HepG2 (cell line): ENCODE results near the gene ARHGEF12. TPM values are rescaled to one million over a fixed set of nuclear protein-coding genes. Genes with fewer than 3 reads are reported as not detected.

Source experiments
- ATAC-seq: fragments of 200-7000 bp; cut with Tn5 transposase; 3 replicates; pipeline ENCODE4 v1.9.1; 2020; ENCODE audit warnings: mild to moderate bottlenecking, moderate library complexity
- BruUV-seq: library from RNA; stranded (reverse); fragments of 400-500 nt; replicated peaks from 2 replicates; lab custom pipeline; 2021; lab: Mats Ljungman, UMichigan
- CTCF ChIA-PET: fragments of 300-600 bp; formaldehyde crosslinking; extraction: SDS; loops from one replicate; lab custom pipeline; 2021; ENCODE audit warnings: low total read pairs, inconsistent platforms, low intra/inter-chr PET ratio; lab: Yijun Ruan, JAX
- POLR2A ChIA-PET: fragments of 350-600 bp; sonication (Branson Sonifier 250); formaldehyde crosslinking; loops from one replicate; lab custom pipeline; 2020; ENCODE audit warnings: antibody characterized with exemption, inconsistent platforms; lab: Yijun Ruan, JAX
- DNase-seq: peaks from one replicate; pipeline ENCODE4 v3.0.0-alpha.2; 2015; ENCODE audit warnings: low spot score
- FAIRE-seq: peaks from 3 replicates; lab custom pipeline; 2011; peaks lifted over from hg19 to GRCh38; lab: Jason Lieb, UNC
- H2AFZ ChIP-seq: one replicate; pipeline ENCODE4 v1.6.1; 2011; ENCODE audit warnings: low read length, inconsistent platforms
- H3K27ac ChIP-seq: fragments of 300-600 bp; 3 replicates; pipeline ENCODE4 v1.8.0; 2011; ENCODE audit warnings: mixed run types, mild to moderate bottlenecking, mixed read lengths, low read length, inconsistent platforms; ENCODE audit not compliant: insufficient read depth; ENCODE audit errors: extremely low read length
- H3K27me3 ChIP-seq, 2 experiments: fragments of 200-600 bp in 1 of 2; 2 replicates in 1 of 2; 3 replicates in 1 of 2; pipeline versions ENCODE4 v1.6.0 to v1.8.0; 2011; ENCODE audit warnings: low read length in 2 of 2, mild to moderate bottlenecking in 2 of 2, moderate library complexity in 2 of 2, inconsistent platforms in 1 of 2; ENCODE audit not compliant: insufficient read depth in 2 of 2, control insufficient read depth in 1 of 2
- H3K36me3 ChIP-seq, 2 experiments: fragments of 200-600 bp in 1 of 2; replicated peaks in 1 of 2; 2 replicates in 1 of 2; 3 replicates in 1 of 2; pipeline versions ENCODE4 v1.5.1 to v1.8.0; 2011; ENCODE audit warnings: low read length in 2 of 2, inconsistent platforms in 1 of 2; ENCODE audit not compliant: insufficient read depth in 2 of 2, control insufficient read depth in 1 of 2
- H3K4me1 ChIP-seq: 2 replicates; pipeline ENCODE4 v1.5.1; 2012; ENCODE audit warnings: low read length, inconsistent platforms; ENCODE audit not compliant: insufficient read depth
- H3K4me2 ChIP-seq: 2 replicates; pipeline ENCODE4 v1.6.0; 2011; ENCODE audit warnings: low read depth, low read length, inconsistent platforms
- H3K4me3 ChIP-seq, 3 experiments: fragments of 200-600 bp in 1 of 3; sonication (generic), shearing (Covaris generic) in 1 of 3; replicated peaks in 1 of 3; 2 replicates each; pipeline ENCODE4 v1.5.1; 2011 to 2016; ENCODE audit warnings: low read length in 3 of 3, inconsistent platforms in 2 of 3, low read depth in 2 of 3, mild to moderate bottlenecking in 2 of 3, control low read depth in 1 of 3, mixed read lengths in 1 of 3; ENCODE audit not compliant: insufficient read depth in 1 of 3
- H3K79me2 ChIP-seq: one replicate; pipeline ENCODE4 v1.6.1; 2011; ENCODE audit warnings: low read length, inconsistent platforms; ENCODE audit not compliant: insufficient read depth
- H3K9ac ChIP-seq: 2 replicates; pipeline ENCODE4 v1.6.0; 2011; ENCODE audit warnings: mild to moderate bottlenecking, low read depth, low read length, inconsistent platforms; ENCODE audit not compliant: insufficient read depth
- H3K9me3 ChIP-seq: 2 replicates; pipeline ENCODE4 v1.5.1; 2012; ENCODE audit warnings: mild to moderate bottlenecking, low read length
- H4K20me1 ChIP-seq: 2 replicates; pipeline ENCODE4 v1.6.0; 2011; ENCODE audit warnings: inconsistent platforms, mild to moderate bottlenecking, low read length, moderate library complexity; ENCODE audit not compliant: insufficient read depth
- ATF4 ChIP-seq, 2 experiments: fragments of 450-650 bp in 1 of 2; sonication (generic) in 1 of 2; formaldehyde crosslinking; IDR thresholded peaks; 2 replicates each; pipeline versions ENCODE4 v1.5.0 to v1.8.0; 2020 to 2022; ENCODE audit warnings: mild to moderate bottlenecking in 1 of 2, missing genetic modification reagents in 1 of 2
- BORCS8-MEF2B ChIP-seq: sonication (generic); formaldehyde crosslinking; IDR thresholded peaks from 2 replicates; pipeline ENCODE4 v1.8.0; 2022; ENCODE audit warnings: mild to moderate bottlenecking, missing genetic modification reagents
- CEBPB ChIP-seq: IDR thresholded peaks from 2 replicates; pipeline ENCODE4 v1.6.1; 2011; ENCODE audit warnings: low read depth, low read length, improper control_type of control experiment, borderline replicate concordance
- CHD4 ChIP-seq: fragments of 200-600 bp; sonication (generic); IDR thresholded peaks from 2 replicates; pipeline ENCODE4 v1.7.0; 2017; ENCODE audit warnings: mild to moderate bottlenecking, low read length, borderline replicate concordance
- DZIP1 ChIP-seq: sonication (generic); formaldehyde crosslinking; IDR thresholded peaks from 2 replicates; pipeline ENCODE4 v1.5.0; 2020; ENCODE audit warnings: mild to moderate bottlenecking, missing genetic modification reagents
- EP300 ChIP-seq, 3 experiments: sonication (generic) in 1 of 3; formaldehyde crosslinking in 1 of 3; IDR thresholded peaks; 2 replicates each; pipeline versions ENCODE4 v1.5.1 to v1.6.1; 2011 to 2020; ENCODE audit warnings: low read depth in 2 of 3, low read length in 2 of 3, borderline replicate concordance in 1 of 3, improper control_type of control experiment in 1 of 3, mild to moderate bottlenecking in 1 of 3, missing genetic modification reagents in 1 of 3, moderate library complexity in 1 of 3
- MNT ChIP-seq: fragments of 450-650 bp; IDR thresholded peaks from 2 replicates; pipeline ENCODE4 v1.6.1; 2016
- PATZ1 ChIP-seq: sonication (generic); formaldehyde crosslinking; IDR thresholded peaks from 2 replicates; pipeline ENCODE4 v1.4.0; 2020; ENCODE audit warnings: missing genetic modification reagents
- PITX1 ChIP-seq: sonication (generic); formaldehyde crosslinking; IDR thresholded peaks from 2 replicates; pipeline ENCODE4 v1.5.1; 2020; ENCODE audit warnings: mild to moderate bottlenecking, missing genetic modification reagents
- RARA ChIP-seq: IDR thresholded peaks from 2 replicates; pipeline ENCODE4 v1.6.1; 2016; ENCODE audit warnings: missing genetic modification reagents, missing compliant biosample characterization
- TIGD3 ChIP-seq: sonication (generic); formaldehyde crosslinking; IDR thresholded peaks from 2 replicates; pipeline ENCODE4 v1.5.1; 2020; ENCODE audit warnings: mild to moderate bottlenecking, missing genetic modification reagents, borderline replicate concordance
- ZBTB26 ChIP-seq: IDR thresholded peaks from 2 replicates; pipeline ENCODE4 v1.6.1; 2016; ENCODE audit warnings: missing compliant biosample characterization, missing genetic modification reagents, borderline replicate concordance
- ZNF563 ChIP-seq: sonication (generic); formaldehyde crosslinking; IDR thresholded peaks from 2 replicates; pipeline ENCODE4 v1.8.0; 2022; ENCODE audit warnings: mild to moderate bottlenecking, moderate library complexity, missing genetic modification reagents
- WGBS: methylation state at CpG from one replicate; pipeline ENCODE4 v1.1.6; 2017; ENCODE audit warnings: low lambda C conversion rate; 5-methylcytosine and 5-hydroxymethylcytosine counted together
- in situ Hi-C: cut with HindIII; loops from 2 replicates; pipeline ENCODE4 v1.10.0; 2017; ENCODE audit warnings: low pct_unique_long_range_greater_than_20kb; ENCODE audit not compliant: extremely low pct_ligation_motif_present
- intact Hi-C: fragments of 100-400 bp; cut with micrococcal nuclease; formaldehyde crosslinking; loops from one replicate; pipeline ENCODE4 v1.10.0; 2022; ENCODE audit not compliant: unreplicated experiment
- polyA plus RNA-seq, 8 experiments: library from polyadenylated mRNA; depleted of rRNA in 3 of 8; stranded (reverse) in 7 of 8; unstranded in 1 of 8; fragments of >200 nt; fragmentation: Illumina TruSeq in 4 of 8; extraction: Trizol in 4 of 8; gene quantifications; 2 replicates each; pipeline versions ENCODE4 v1.2.1 to v1.2.3, GENCODE V29; 2011 to 2016; ENCODE audit warnings: low read depth in 4 of 8, missing spikeins in 1 of 8, mixed read lengths in 1 of 8; ENCODE audit not compliant: insufficient read depth in 1 of 8
- total RNA-seq, 5 experiments: library from RNA; depleted of rRNA; stranded (reverse); fragments of >200 nt; fragmentation: Illumina TruSeq; extraction: Trizol; gene quantifications; 2 replicates each; pipeline ENCODE4 v1.2.3, GENCODE V29; 2016; ENCODE audit warnings: low read depth in 1 of 5

ARHGEF12 gene
- total and polyA plus RNA-seq, 2 of the 13 experiments (the other 11 are each of a cell fraction or from before 2014, with no cell fraction given): 17.9 to 54.4 TPM

- Histone ChIP-seq H3K27ac (peak overlapping the region; percentile 42), H2AFZ (no peak overlapping the region), H3K27me3 (peaks cover 0 to 16% of the 10 kb centered on the region in 2 experiments; a peak in 3 of 5 replicates), H3K4me1 (peaks cover 28% of the 10 kb centered on the region), H3K4me3 (peak overlapping the region in 2 of 3 experiments; percentile 14 to 44; a peak in 2 of 6 replicates), H3K9ac (no peak overlapping the region), H3K9me3 (no peaks in the 10 kb centered on the region), H3K36me3 (no peaks in the 10 kb centered on the region), H3K79me2 (no peaks in the 10 kb centered on the region), H3K4me2 (peak overlapping the region; percentile 69), H4K20me1 (no peaks in the 10 kb centered on the region)
- BruUV-seq: no TSS peak
- WGBS: under 1% methylated on average over 5 of the region's 5 CpGs
- ATAC-seq: peak; percentile 44
- intact Hi-C loops (no loop called here), in situ Hi-C loops (no loop called here)
- no peak for FAIRE-seq
- ChIA-PET CTCF (no interaction called here), POLR2A (no interaction called here)
- DNase-seq: peak; percentile 63
- TF ChIP-seq CHD4 (peak; percentile 72; the same call in 1 of the 2 replicates), PATZ1 (CRISPR knock-in tag) (peak; percentile 54; the same call in 1 of the 2 replicates), ZNF563 (no peak), CEBPB (peak; percentile 91), EP300 (IDR thresholded peaks at IDR 0.05; ENCODE audit: low read depth in 2 of 2, low read length in 2 of 2) (peak in 1 of 2 experiments; percentile 47; a peak in 2 of 4 replicates), EP300 (CRISPR knock-in tag; IDR thresholded peaks at IDR 0.05; ENCODE audit: borderline replicate concordance) (no peak), ATF4 (CRISPR knock-in tag; IDR thresholded peaks at IDR 0.05) (peak in 1 of 2 experiments; percentile 95; a peak in 2 of 4 replicates), RARA (CRISPR knock-in tag) (peak; percentile 25; the same call in 1 of the 2 replicates), ZBTB26 (CRISPR knock-in tag) (no peak), DZIP1 (CRISPR knock-in tag) (no peak), TIGD3 (CRISPR knock-in tag) (no peak), MNT (no peak), PITX1 (CRISPR knock-in tag) (no peak), BORCS8-MEF2B (CRISPR knock-in tag) (no peak)
Observed at GRCh38 chr11:120532832-120533196, 196.6 kb downstream of the ARHGEF12 start.
